Glutamatergic neuron (in vitro differentiated cells): ENCODE measurements around the gene METTL15. TPM values are rescaled to one million over a fixed set of nuclear protein-coding genes. Genes with fewer than 3 reads are reported as not detected.

Experiments used
- DNase-seq: peaks from one replicate; pipeline ENCODE4 v3.0.0; 2022
- H3K27ac Mint-ChIP-seq: one replicate; pipeline ENCODE4 v1.8.0; 2020; ENCODE audit warnings: mild to moderate bottlenecking, mixed read lengths, inconsistent platforms; ENCODE audit not compliant: unreplicated experiment
- H3K27me3 Mint-ChIP-seq: one replicate; pipeline ENCODE4 v1.8.0; 2020; ENCODE audit warnings: mild to moderate bottlenecking, moderate library complexity, mixed read lengths, inconsistent platforms; ENCODE audit not compliant: unreplicated experiment
- H3K36me3 Mint-ChIP-seq: one replicate; pipeline ENCODE4 v1.8.0; 2020; ENCODE audit warnings: mild to moderate bottlenecking, mixed read lengths, inconsistent platforms; ENCODE audit not compliant: unreplicated experiment
- H3K4me1 Mint-ChIP-seq: one replicate; pipeline ENCODE4 v1.8.0; 2020; ENCODE audit warnings: mild to moderate bottlenecking, low read depth, mixed read lengths, inconsistent platforms; ENCODE audit not compliant: unreplicated experiment
- H3K4me3 Mint-ChIP-seq: one replicate; pipeline ENCODE4 v1.8.0; 2020; ENCODE audit warnings: mild to moderate bottlenecking, mixed read lengths, inconsistent platforms; ENCODE audit not compliant: unreplicated experiment
- H3K9me3 Mint-ChIP-seq: one replicate; pipeline ENCODE4 v1.8.0; 2020; ENCODE audit warnings: mild to moderate bottlenecking, moderate library complexity, mixed read lengths, inconsistent platforms; ENCODE audit not compliant: unreplicated experiment
- total RNA-seq: library from RNA; stranded (reverse); fragmentation: NEBNext Ultra II Directional; extraction: Animal tissue kit (Norgen Biotek cat#: 25700); gene quantifications from one replicate; pipeline ENCODE4 v1.2.1, GENCODE V29; 2021; ENCODE audit not compliant: unreplicated experiment
- TF ChIP-seq, protein P1 (sequence below): fragments of 200-600 bp; sonication (generic); IDR thresholded peaks from one replicate; pipeline ENCODE4 v1.5.0; 2021; ENCODE audit not compliant: partially characterized antibody, unreplicated experiment

Gene METTL15
- total RNA-seq, 1 donor from 2014 or later = 8.2 TPM

DNA sequence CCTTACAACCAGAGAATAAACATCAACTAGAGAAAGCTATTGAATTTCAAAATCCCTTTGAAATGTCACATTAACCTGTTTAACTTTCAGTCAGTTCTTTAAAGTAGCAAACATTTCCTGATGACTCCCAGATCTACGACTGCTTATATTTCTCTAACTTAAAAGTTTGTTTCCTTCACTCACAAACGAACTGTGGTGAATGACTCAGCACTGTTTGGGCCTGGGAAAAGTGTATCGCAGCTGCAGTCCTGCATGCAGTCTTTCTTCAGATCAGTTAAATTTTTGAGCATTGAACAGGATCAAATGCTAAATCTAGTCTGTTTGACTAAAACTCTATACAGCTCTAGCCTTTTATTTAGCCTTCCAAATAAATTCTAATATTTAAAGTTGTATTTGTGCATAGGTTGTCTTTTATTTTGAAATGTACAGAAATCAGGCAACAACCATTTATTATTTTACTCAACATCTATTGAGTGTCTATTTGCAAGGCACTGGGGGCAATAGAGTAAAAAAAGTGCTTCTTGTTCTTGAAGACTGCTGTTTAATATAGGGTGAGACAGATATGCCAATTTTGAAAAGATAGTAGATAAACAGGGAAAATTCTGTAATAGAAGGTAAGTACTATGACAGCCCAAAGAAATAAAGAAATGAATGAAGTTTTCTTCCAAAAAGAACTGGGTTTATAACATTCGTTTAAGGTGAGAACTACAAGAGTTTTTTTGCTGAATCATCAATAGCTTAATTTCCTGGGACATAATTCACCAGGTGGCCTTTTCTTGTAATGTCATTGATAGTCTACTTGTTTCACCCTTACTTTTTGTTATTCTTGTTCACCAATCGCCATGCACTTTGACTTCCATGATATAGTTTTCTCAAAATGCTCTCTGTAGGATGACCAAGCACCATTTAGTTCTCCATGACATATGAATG is 235.4 kb downstream of the METTL15 start:
- DNase-seq = no peak
- Mint-ChIP-seq H3K4me3 (no peak overlapping the region), H3K9me3 (no peaks in the 10 kb centered on the region), H3K27me3 (no peaks in the 10 kb centered on the region), H3K27ac (no peak overlapping the region), H3K36me3 (no peaks in the 10 kb centered on the region), H3K4me1 (no peaks in the 10 kb centered on the region)
- TF ChIP-seq, protein P1, sequence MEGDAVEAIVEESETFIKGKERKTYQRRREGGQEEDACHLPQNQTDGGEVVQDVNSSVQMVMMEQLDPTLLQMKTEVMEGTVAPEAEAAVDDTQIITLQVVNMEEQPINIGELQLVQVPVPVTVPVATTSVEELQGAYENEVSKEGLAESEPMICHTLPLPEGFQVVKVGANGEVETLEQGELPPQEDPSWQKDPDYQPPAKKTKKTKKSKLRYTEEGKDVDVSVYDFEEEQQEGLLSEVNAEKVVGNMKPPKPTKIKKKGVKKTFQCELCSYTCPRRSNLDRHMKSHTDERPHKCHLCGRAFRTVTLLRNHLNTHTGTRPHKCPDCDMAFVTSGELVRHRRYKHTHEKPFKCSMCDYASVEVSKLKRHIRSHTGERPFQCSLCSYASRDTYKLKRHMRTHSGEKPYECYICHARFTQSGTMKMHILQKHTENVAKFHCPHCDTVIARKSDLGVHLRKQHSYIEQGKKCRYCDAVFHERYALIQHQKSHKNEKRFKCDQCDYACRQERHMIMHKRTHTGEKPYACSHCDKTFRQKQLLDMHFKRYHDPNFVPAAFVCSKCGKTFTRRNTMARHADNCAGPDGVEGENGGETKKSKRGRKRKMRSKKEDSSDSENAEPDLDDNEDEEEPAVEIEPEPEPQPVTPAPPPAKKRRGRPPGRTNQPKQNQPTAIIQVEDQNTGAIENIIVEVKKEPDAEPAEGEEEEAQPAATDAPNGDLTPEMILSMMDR = no peak

DNA sequence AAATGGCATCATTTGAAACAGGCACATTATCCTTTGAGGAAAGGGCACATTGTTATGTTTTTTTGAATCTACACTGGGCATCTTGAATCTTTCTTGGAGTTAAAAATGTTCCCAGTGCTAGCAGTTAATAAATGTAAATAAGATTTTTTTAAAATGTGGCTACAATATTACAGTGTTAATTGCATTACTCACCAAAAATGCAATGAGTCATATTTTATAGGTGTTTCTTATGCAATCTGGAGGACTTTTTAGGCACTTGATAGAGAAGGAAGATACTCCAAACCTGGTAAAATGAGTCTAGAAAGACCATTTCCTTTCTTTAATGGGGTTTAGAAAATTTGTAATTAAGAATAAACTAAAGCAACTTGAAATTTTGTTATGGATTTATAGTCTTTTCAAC is 238.0 kb downstream of the METTL15 start:
- Mint-ChIP-seq H3K27me3 (no peaks in the 10 kb centered on the region), H3K9me3 (no peaks in the 10 kb centered on the region), H3K27ac (no peak overlapping the region), H3K36me3 (no peaks in the 10 kb centered on the region), H3K4me3 (no peak overlapping the region), H3K4me1 (no peaks in the 10 kb centered on the region)
- DNase-seq = no peak
- TF ChIP-seq, protein P1 = no peak

DNA sequence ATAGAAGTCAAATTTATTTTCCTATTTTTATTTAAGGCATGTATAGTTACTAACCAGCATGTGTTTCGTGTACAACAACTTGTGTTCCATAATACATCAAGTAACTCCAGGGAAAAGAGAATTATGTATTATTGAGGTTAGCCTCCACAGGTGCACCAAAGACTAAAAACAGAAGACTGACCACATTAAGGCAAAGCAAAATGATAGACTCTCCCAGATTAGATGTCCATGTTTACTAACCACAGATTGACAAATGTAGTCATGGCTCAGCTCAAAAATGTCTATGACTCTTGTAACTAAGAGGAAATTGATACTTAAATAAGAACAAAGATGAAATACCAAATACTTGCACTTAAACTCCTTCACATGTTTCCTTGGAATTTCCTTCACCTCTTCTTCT is 238.5 kb downstream of the METTL15 start:
- TF ChIP-seq, protein P1 = no peak
- no peak for DNase-seq
- Mint-ChIP-seq H3K4me1 (no peaks in the 10 kb centered on the region), H3K27me3 (no peaks in the 10 kb centered on the region), H3K36me3 (no peaks in the 10 kb centered on the region), H3K9me3 (no peaks in the 10 kb centered on the region), H3K4me3 (no peak overlapping the region), H3K27ac (no peak overlapping the region)

DNA sequence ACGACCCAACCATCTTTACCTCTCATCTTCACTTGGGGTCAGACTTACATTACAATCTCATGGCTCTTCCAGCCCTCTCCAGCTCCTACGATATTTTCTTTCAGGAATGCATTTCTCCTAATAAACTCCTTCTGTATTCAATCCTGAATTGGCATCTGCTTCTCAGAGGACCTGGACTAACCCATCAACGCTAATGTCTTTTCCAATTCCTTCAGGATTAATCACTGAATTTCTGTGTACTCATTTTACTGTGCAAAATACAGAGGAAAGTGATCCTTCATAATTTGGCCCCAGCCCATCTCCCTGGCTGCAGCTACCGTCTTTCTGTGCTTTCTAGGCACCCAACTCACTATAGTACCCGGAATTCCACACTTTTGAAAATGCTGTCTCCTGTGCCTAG is 239.2 kb downstream of the METTL15 start:
- H3K36me3 Mint-ChIP-seq = no peaks in the 10 kb centered on the region
- TF ChIP-seq, protein P1 = no peak
- H3K27me3 Mint-ChIP-seq = no peaks in the 10 kb centered on the region
- H3K4me1 Mint-ChIP-seq = no peaks in the 10 kb centered on the region
- DNase-seq = no peak
- H3K4me3 Mint-ChIP-seq = no peak overlapping the region
- no peaks in the 10 kb centered on the region for H3K9me3 Mint-ChIP-seq
- no peak overlapping the region for H3K27ac Mint-ChIP-seq

DNA sequence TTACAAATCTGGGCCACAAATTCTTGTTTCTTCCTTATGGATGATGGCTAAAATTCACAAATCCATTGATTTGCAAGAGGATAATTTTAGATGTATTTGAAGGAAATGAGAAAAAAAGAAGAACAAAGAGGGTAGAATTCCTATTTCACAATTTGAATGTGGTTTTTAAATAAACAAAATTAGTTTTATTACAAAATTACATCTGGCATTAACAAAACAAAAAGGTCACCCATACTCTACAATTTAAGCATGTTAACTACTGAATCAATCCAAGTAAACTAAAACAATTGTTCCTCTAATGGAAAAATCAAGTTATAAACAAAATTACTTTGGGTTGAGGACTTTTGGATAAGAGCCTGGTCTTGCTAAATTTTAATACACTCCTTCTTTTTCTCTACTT is 242.0 kb downstream of the METTL15 start:
- H3K36me3 Mint-ChIP-seq = no peaks in the 10 kb centered on the region
- H3K9me3 Mint-ChIP-seq = no peaks in the 10 kb centered on the region
- TF ChIP-seq, protein P1 = no peak
- H3K27me3 Mint-ChIP-seq = no peaks in the 10 kb centered on the region
- no peak overlapping the region for H3K27ac Mint-ChIP-seq
- H3K4me3 Mint-ChIP-seq = no peak overlapping the region
- DNase-seq = no peak
- no peaks in the 10 kb centered on the region for H3K4me1 Mint-ChIP-seq
